PC-9 (cell line): Measurements from ENCODE around the gene SREBF2. TPM values are rescaled to one million over a fixed set of nuclear protein-coding genes. Genes with fewer than 3 reads are reported as not detected.

Experiments used
- BruUV-seq: library from RNA; stranded (reverse); fragments of 400-500 nt; replicated peaks from 2 replicates; lab custom pipeline; 2021; lab: Mats Ljungman, UMichigan
- CTCF ChIA-PET: fragments of 300-600 bp; sonication (Branson Sonifier 250); formaldehyde crosslinking; loops from one replicate; lab custom pipeline; 2022; ENCODE audit warnings: antibody characterized with exemption; lab: Charles Lee
- POLR2A ChIA-PET: fragments of 300-600 bp; sonication (Branson Sonifier 250); formaldehyde crosslinking; loops from one replicate; lab custom pipeline; 2022; ENCODE audit warnings: antibody characterized with exemption; ENCODE audit not compliant: unreplicated experiment; lab: Charles Lee
- DNase-seq, 2 experiments: peaks; one replicate each; pipeline versions ENCODE4 v3.0.0 to v3.0.0-alpha.2; 2015 to 2022; ENCODE audit warnings: mixed read lengths in 1 of 2
- H2AFZ ChIP-seq: fragments of 200-600 bp; sonication (generic); 2 replicates; pipeline ENCODE4 v1.8.1; 2017; ENCODE audit warnings: antibody characterized with exemption
- H3F3A ChIP-seq: fragments of 200-600 bp; sonication (generic); 2 replicates; pipeline ENCODE4 v1.8.1; 2017; ENCODE audit warnings: antibody characterized with exemption, mild to moderate bottlenecking, low read depth; ENCODE audit not compliant: insufficient read depth
- H3K27ac ChIP-seq: fragments of 200-600 bp; sonication (generic); 2 replicates; pipeline ENCODE4 v1.6.1; 2016; ENCODE audit warnings: mixed run types
- H3K27me3 ChIP-seq: fragments of 200-600 bp; sonication (generic); 2 replicates; pipeline ENCODE4 v1.6.1; 2016; ENCODE audit warnings: low read depth, mixed run types; ENCODE audit not compliant: insufficient read depth
- H3K36me3 ChIP-seq: fragments of 200-600 bp; sonication (generic); 2 replicates; pipeline ENCODE4 v1.6.1; 2016; ENCODE audit warnings: low read depth, mixed run types
- H3K4me1 ChIP-seq: fragments of 200-600 bp; sonication (generic); replicated peaks from 2 replicates; pipeline ENCODE4 v1.6.1; 2016; ENCODE audit warnings: mixed run types; ENCODE audit not compliant: insufficient read depth
- H3K4me2 ChIP-seq: fragments of 200-600 bp; sonication (generic); 2 replicates; pipeline ENCODE4 v1.6.1; 2017; ENCODE audit warnings: mixed run types
- H3K4me3 ChIP-seq: fragments of 200-600 bp; sonication (generic); 2 replicates; pipeline ENCODE4 v1.6.1; 2016; ENCODE audit warnings: mixed run types
- H3K79me2 ChIP-seq: fragments of 200-600 bp; sonication (generic); 2 replicates; pipeline ENCODE4 v1.6.1; 2017; ENCODE audit warnings: low read depth, mixed run types
- H3K9me2 ChIP-seq: fragments of 200-600 bp; sonication (generic); 2 replicates; pipeline ENCODE4 v1.8.1; 2017; ENCODE audit warnings: mild to moderate bottlenecking; ENCODE audit not compliant: insufficient read depth
- H3K9me3 ChIP-seq: fragments of 200-600 bp; sonication (generic); 2 replicates; pipeline ENCODE4 v1.8.1; 2016; ENCODE audit warnings: low read depth; ENCODE audit not compliant: insufficient read depth
- H4K20me1 ChIP-seq: fragments of 200-600 bp; sonication (generic); 2 replicates; pipeline ENCODE4 v1.8.1; 2017; ENCODE audit not compliant: insufficient read depth
- EZH2 ChIP-seq: fragments of 200-600 bp; sonication (generic); IDR thresholded peaks from 2 replicates; pipeline ENCODE4 v1.8.0; 2017; ENCODE audit warnings: antibody characterized with exemption, low read depth
- intact Hi-C: fragments of 100-400 bp; cut with micrococcal nuclease; formaldehyde crosslinking; loops from one replicate; pipeline ENCODE4 v1.10.0; 2022; ENCODE audit not compliant: unreplicated experiment
- total RNA-seq: library from RNA; stranded (reverse); gene quantifications from 2 replicates; pipeline ENCODE4 v1.2.3, GENCODE V29; 2021
- TF ChIP-seq, protein P1 (sequence below): fragments of 200-600 bp; sonication (generic); conservative IDR thresholded peaks from 2 replicates; pipeline ENCODE4 v1.6.1; 2017; ENCODE audit warnings: mixed run types, antibody characterized with exemption, mild to moderate bottlenecking, moderate library complexity

Gene SREBF2
- total RNA-seq, 1 experiment from 2014 or later = 196 TPM

DNA sequence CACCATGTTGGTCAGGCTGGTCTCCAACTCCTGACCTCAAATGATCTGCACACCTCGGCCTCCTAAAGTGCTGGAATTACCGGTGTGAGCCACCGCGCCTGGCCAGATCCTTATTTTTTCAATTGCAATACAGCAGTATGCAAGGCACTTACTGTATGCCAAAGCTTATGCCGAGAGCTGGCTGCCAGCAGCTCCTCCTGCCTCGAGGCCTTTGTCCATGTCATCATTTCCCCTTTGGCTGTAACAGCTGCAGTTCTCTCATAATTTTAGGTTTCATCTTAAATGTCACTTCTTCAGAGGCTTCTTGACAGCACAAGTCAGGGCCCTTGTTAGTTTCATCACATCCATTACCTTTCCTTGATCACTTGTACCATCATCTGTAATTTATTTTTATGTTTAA is 1.5 kb upstream of the SREBF2 start:
- no peaks in the 10 kb centered on the region for H3K9me3 ChIP-seq
- H3K27ac ChIP-seq = peak overlapping the region; percentile 77; the same call in 1 of the 2 replicates
- ChIA-PET CTCF (interaction anchor here (0.6 kb wide), 1 partner anchor 85 kb away, joined by 4 read pairs; no protein-coding TSS in a partner anchor), POLR2A (interaction anchor here (0.5 kb wide), 1 partner anchor 1679 kb away, joined by 5 read pairs; no protein-coding TSS in a partner anchor)
- peaks cover 21% of the 10 kb centered on the region for H3K4me1 ChIP-seq
- no peaks in the 10 kb centered on the region for H3K9me2 ChIP-seq
- intact Hi-C loops = no loop called here
- no TSS peak for BruUV-seq
- peaks cover 7% of the 10 kb centered on the region; the same call in 1 of the 2 replicates for H4K20me1 ChIP-seq
- peaks cover 44% of the 10 kb centered on the region for H3K79me2 ChIP-seq
- H3K4me2 ChIP-seq = peak overlapping the region; percentile 79; the same call in 1 of the 2 replicates
- H3K27me3 ChIP-seq = no peaks in the 10 kb centered on the region
- no peak for DNase-seq
- no peak overlapping the region for H2AFZ ChIP-seq
- no peak overlapping the region for H3K4me3 ChIP-seq
- no peak for TF ChIP-seq EZH2
- TF ChIP-seq, protein P1, sequence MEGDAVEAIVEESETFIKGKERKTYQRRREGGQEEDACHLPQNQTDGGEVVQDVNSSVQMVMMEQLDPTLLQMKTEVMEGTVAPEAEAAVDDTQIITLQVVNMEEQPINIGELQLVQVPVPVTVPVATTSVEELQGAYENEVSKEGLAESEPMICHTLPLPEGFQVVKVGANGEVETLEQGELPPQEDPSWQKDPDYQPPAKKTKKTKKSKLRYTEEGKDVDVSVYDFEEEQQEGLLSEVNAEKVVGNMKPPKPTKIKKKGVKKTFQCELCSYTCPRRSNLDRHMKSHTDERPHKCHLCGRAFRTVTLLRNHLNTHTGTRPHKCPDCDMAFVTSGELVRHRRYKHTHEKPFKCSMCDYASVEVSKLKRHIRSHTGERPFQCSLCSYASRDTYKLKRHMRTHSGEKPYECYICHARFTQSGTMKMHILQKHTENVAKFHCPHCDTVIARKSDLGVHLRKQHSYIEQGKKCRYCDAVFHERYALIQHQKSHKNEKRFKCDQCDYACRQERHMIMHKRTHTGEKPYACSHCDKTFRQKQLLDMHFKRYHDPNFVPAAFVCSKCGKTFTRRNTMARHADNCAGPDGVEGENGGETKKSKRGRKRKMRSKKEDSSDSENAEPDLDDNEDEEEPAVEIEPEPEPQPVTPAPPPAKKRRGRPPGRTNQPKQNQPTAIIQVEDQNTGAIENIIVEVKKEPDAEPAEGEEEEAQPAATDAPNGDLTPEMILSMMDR = no peak
- peaks cover 17% of the 10 kb centered on the region; the same call in 1 of the 2 replicates for H3F3A ChIP-seq
- H3K36me3 ChIP-seq = peaks cover 19% of the 10 kb centered on the region

DNA sequence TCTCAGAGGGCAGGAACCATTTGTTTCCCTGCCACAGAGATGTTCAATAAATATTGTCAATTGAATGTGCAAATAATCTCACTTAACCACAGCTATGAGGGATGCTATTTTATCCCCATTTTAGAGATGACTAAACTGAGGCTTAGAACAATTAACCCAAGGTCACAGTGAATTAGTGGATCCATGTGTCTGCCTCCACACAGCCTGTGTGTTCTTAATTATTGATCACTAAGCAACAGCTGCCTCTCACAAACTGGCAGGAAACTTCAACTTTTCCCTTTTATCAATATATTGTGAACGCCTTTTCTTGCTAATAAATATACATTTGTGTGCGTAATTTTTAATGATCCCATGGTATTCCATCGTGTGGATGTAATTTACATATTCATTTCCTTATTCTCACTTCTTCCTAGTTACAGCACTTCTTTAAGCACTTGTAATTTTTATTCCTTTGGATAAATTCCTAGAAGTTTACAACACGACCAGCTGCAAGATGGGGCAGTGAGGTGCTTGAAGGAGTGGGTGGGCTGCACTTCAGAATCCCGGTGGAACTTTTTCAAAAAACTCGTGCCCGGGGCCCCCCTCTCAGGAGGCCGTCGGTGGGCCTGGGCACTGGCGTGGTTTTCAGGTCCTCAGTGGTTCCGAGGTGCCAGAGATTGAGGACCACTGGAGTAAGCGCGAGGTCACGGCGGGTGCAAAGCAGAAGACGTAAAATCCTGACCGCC is 915 bp upstream of the SREBF2 start:
- Histone ChIP-seq H3K27ac (peak overlapping the region; percentile 77), H3K4me1 (peaks cover 21% of the 10 kb centered on the region), H4K20me1 (peaks cover 7% of the 10 kb centered on the region; the same call in 1 of the 2 replicates), H3K4me3 (peak overlapping the region; percentile 58), H3K9me3 (no peaks in the 10 kb centered on the region), H3F3A (peaks cover 17% of the 10 kb centered on the region; the same call in 1 of the 2 replicates), H3K27me3 (no peaks in the 10 kb centered on the region), H3K79me2 (peaks cover 50% of the 10 kb centered on the region), H2AFZ (peak overlapping the region; percentile 58), H3K36me3 (peaks cover 25% of the 10 kb centered on the region), H3K4me2 (peak overlapping the region; percentile 79), H3K9me2 (no peaks in the 10 kb centered on the region)
- POLR2A ChIA-PET = interaction anchor here (0.9 to 1.0 kb wide), 4 partner anchors 13 to 165 kb away, joined by 3 to 9 read pairs (median 5); partner anchors contain the start of gene CCDC134
- CTCF ChIA-PET = interaction anchor here (0.6 to 1.1 kb wide), 4 partner anchors 85 to 135 kb away, joined by 3 to 7 read pairs (median 4); no protein-coding TSS in a partner anchor
- TF ChIP-seq, protein P1 = no peak
- no peak for DNase-seq
- TSS peak; percentile 98 for BruUV-seq
- intact Hi-C loops = loop anchor here (1.0 kb wide), 2 partner anchors 12 to 32 kb away; partner anchors contain the start of gene CCDC134

DNA sequence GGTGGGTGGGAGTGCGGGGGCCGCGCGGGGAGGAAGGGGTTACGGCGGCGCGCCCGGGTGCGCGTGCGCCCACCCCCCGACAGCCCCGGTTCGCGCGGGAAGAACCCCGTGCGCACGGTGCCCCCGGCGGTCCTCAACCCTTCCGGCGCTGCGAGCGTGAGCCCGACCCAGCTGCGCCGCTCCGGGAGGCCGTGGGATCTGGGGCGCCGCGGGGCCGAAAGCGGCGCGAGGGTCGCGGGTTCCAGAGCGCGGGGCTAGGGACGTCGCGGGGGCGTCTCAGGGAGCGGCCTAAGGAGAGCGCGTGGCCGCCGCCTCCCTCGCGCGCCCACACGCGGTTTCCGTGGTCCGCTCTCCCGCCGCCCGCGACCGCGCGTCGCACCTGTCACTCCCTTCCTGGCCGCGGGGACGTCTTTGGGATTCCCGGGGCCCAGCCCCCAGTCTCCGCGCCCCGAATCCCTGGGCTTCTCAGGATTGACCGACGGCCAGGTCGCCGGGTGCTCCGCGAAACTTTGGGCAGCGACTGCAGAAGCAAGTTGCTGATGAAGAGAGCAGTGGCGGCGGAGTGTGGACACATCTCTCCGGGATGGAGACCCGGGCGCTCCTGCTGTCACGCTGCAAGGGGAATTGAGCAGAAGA is 582 bp downstream of the SREBF2 start:
- peaks cover 28% of the 10 kb centered on the region for H3K4me1 ChIP-seq
- peak overlapping the region; percentile 71 for H3K27ac ChIP-seq
- H2AFZ ChIP-seq = peak overlapping the region; percentile 75
- CTCF ChIA-PET = interaction anchor here (0.6 to 1.3 kb wide), 2 partner anchors 22 to 87 kb away, joined by 5 read pairs; no protein-coding TSS in a partner anchor
- H3K27me3 ChIP-seq = no peaks in the 10 kb centered on the region
- H4K20me1 ChIP-seq = peaks cover 7% of the 10 kb centered on the region; the same call in 1 of the 2 replicates
- no peaks in the 10 kb centered on the region for H3K9me2 ChIP-seq
- H3F3A ChIP-seq = peaks cover 20% of the 10 kb centered on the region; the same call in 1 of the 2 replicates
- peaks cover 65% of the 10 kb centered on the region for H3K79me2 ChIP-seq
- no TSS peak for BruUV-seq
- intact Hi-C loops = no loop called here
- peak overlapping the region; percentile 71 for H3K4me3 ChIP-seq
- POLR2A ChIA-PET = interaction anchor here (0.5 to 1.0 kb wide), 5 partner anchors 11 to 136 kb away, joined by 3 to 9 read pairs (median 4); partner anchors contain the start of gene CENPM
- DNase-seq = peak in 1 of 2 experiments; percentile 33
- no peaks in the 10 kb centered on the region for H3K9me3 ChIP-seq
- peak overlapping the region; percentile 97 for H3K4me2 ChIP-seq
- TF ChIP-seq, protein P1 = no peak
- TF ChIP-seq EZH2 = no peak
- H3K36me3 ChIP-seq = peaks cover 31% of the 10 kb centered on the region
